NCI-H345 treated with DMSO at 0.1 percent for 48 hours (cell line): ENCODE results near the gene CAMK1D.

ENCODE experiments used
- DNase-seq: peaks from one replicate; lab custom pipeline; 2025; ENCODE audit not compliant: unreplicated experiment; lab: John Stamatoyannopoulos, UW

Gene CAMK1D

DNA sequence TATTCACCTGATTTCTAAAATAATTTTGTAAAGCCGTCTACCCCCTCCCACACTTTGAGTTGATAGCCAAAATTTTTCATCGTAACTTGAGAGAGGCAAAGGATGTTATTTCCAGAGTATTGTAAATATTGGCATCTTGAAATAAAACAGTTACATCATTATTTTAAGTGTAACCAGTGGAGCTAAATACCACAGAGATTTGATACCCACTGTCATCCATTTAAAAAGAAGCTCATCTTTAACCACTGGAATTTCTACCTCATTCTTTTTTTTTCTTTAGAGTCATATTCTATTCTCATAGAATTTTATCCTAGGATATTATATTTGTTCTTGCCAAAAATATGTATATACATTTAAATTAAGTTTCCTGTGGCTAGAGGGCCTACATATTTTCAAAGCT lies 48.6 kb downstream of the CAMK1D start:
- no peak for DNase-seq

DNA sequence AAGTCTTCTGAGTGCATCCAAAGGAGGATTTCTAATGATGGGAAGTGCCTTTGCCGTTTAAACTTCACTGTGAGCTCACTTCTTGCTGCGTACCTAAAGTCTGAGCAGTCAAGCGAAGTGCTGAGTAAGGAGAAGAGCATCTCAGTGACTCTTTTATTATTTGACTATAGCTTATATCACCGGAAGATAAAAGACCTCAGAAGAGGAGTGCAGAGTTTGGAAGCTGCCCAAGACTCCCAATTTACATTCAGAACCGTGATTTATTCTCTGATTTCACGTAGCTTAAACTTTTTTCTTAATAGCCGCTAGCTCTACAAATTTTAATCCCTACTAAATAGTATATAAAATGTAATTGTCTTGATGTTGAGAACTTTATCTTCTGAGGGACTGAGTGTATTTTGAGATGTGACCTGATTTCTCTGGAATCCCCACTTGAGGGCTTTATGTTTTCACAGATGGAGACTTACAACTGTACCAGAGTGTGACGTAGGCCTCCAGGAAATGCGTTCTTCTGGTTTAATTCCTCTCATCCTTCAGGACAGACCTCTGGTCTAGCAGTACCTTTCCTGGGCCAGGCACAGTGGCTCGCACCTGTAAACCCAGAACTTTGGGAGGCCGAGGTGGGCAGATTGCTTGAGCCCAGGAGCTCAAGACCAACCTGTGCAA lies 51.1 kb downstream of the CAMK1D start:
- no peak for DNase-seq

DNA sequence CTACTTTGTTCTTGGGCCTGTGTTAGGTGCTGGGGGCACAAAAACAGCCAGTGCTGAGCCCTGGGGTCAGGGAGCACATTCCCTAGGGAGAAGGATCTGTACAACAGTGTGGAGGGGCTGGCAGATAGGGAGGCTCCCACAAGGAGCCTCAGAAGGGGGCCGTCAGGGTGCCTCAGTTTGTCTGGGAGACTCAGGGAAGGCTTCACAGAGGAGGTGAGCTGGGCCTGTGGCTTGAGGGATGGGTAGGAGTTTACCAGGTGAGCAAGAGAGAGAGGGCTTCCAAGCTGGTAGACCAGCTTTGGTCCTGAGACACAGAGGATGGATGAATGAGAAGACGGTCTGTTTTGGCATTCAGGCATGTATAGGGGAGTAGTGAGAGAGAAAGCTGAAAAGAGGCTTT lies 52.1 kb downstream of the CAMK1D start:
- no peak for DNase-seq

DNA sequence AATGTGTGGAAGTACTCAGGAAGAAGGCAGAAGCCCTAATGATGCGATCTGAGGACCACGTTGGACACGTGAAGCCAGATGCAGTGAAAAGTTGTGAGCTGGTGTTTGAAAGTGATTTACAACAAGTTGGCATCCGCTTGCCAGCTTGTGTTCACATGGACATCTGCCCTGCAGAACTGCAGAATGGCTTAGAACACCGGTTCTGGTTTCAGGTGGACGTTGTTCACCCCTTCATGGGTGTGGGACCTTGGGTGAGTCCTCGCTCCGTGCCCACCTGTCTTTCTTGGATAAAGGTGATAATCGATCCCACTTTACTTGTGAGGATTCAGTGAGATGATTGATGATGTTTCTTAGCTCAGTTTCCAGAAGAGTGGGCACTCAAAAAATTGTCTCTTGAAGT lies 53.8 kb downstream of the CAMK1D start:
- no peak for DNase-seq

DNA sequence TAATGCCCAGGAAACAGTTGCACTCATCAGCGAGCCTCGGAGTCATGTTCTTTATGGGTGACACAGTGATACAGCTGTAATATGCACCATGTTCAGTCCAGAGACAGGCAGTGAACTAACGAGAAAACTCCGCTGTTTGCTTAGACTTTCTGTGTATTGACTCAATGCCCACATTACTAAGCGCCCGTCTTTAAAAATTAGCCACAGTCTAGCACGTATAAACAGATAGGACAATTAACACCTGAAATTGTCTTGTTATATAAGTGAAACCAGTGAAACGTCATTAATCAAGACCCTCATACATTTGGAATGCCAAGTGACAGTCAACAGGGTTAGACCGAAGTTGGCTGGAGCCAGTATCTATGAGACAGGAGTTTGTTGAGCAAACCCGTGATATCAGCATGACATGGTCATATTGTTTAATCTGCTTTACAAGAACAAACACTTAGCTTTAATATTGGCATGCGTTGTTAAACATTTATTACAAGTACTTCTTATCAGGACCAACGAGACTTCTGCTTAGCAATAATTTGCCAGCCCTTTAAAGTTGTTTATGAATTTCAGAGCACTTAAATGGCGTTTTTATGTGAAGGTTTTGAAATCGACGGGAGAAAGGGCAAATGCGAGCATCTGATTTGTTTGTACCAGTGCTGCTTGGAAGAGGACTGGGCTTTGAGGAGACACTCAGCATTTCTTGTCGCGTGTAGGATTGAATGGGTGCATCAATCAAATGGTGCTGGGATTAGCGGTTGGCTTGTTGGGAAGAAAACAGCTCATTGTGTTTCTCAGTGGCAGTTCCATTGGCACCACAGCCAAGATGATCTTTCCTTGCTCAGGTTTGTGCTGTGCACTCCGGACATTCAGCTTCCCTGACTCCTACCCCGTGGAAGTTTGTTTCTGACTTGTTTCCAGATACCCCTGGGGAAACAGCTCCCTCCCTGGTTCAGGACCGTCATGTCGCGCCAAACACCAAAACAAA lies 56.3 kb downstream of the CAMK1D start:
- DNase-seq = peak; percentile 24

DNA sequence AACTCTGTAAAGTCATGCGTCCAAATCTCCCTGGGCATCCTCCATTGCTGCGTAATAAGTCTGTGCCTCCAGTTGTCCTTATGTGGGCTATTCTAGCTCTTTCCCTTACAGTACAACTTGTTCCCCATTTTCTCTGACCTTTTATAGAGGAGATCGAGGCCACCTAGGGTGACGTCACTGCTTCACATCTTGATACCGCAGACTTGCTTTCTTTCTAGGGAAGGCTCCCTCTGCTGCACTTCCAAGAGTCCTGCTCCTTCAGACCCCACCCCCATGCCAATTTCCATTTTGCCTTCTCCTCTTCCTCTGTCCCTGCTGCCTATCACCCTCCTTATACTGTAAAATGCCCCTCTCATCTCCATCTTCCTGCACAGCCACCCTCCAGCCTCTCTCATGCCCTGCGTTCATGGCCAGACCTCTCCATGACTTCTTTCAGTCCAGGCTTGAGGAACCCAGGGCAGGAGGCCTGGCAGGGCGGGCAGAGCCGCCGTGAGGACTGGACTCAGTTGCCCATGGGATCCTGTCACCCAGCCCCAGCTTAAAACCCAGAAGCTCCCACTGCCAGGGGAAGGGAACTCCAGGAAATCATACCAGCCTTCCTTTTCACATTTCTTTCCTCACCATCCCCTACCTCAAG lies 57.5 kb downstream of the CAMK1D start:
- no peak for DNase-seq

DNA sequence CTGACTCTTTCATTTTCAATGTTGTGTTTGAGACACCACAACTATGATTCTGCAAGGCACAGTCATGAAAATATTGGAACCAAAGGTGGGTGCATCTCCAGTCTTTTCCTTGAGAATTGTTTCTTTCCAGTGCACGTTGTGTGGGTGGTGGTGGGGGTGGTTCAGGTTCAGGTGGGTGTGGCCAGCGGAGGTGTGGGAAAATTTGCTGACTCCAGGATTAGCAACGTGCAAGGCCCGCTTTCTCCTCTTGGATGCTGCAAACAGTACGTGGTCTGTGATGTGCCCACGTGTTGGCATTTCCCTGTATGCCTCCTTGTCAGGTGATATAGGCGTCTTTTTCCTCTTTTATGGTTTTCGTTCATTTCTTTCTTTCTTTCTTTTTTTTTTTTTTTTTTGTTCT lies 59.1 kb downstream of the CAMK1D start:
- no peak for DNase-seq

DNA sequence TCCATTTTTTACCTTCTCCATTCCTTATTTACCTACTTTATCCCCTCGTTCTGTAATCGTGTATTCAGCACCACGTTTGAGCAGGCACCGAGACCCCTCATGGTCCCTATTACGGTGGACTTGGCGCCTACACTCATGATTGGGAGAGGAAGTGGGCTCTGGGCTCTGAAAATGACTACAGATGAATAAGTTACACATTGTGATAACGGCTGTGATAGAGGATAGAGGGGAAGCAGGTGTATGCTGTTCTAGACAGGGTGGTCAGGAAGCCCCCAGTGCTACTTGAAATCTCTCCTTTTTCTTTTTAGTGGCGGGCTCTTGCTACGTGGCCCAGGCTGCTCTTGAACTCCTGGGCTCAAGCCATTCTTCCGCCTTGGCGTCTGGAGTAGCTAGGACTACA lies 59.8 kb downstream of the CAMK1D start:
- no peak for DNase-seq

DNA sequence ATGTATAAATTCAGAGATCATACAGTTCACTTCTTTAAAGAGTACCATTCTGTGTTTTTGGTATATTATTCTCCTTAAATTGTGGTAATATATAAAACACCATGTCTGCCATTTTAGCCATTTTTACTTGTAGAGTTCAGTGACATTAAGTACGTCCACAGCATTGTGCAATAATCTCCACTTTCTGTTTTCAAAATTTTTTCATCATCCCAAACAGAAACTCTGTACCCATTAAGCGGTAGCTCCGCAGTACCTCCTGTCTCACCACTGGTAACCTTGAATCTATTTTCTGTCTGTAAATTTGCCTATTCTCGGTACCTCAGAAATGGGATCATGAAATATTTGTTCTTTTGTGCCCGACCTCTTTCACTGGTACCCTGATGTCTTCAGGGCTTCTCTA lies 60.3 kb downstream of the CAMK1D start:
- DNase-seq = no peak

DNA sequence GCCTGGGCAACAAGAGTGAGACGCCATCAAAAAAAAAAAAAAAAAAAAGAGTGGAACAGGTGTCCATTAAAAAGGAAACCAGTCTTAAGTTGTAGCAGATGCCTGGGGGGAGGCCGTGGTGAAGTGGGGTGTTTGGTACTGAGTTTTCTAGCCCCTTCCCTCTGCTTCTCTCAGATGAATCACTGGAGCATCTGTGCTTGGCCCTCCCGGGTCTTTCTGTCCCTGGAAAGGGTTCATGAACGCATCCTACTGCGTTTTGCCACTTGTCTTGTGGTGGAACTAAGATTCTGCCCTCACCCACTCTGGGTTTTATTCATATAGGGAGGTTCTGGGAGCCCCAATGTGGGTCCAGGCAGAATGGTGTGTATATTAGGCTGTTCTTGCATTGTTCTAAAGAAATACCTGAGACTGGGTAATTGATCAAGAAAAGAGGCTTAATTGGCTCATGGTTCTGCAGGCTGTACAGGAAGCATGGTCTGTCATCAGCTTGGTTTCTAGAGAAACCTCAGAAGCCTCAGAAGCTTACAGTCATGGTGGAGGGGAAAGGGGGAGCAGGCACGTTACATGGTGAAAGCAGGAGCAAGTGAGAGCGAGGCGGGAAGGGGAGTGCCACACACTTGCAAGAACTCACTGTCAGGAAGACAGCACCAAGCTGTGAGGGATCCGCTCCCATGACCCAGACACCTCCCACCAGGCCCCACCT lies 63.5 kb downstream of the CAMK1D start:
- DNase-seq = no peak

DNA sequence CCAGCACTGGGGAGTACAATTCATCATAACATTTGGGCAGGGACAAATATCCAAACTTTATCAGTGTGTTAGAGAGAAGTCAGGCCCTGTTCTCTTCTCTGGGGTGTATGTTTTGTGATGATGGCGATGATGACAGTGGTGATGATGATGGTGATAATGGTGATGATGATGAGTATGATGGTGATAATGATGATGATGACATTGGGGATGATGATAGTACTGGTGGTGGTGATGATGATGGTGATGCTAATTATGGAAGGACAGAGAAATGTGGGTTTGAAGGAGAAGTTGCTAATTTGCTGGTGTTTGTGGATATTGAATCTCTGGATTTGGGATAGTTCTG lies 64.0 kb downstream of the CAMK1D start:
- no peak for DNase-seq

DNA sequence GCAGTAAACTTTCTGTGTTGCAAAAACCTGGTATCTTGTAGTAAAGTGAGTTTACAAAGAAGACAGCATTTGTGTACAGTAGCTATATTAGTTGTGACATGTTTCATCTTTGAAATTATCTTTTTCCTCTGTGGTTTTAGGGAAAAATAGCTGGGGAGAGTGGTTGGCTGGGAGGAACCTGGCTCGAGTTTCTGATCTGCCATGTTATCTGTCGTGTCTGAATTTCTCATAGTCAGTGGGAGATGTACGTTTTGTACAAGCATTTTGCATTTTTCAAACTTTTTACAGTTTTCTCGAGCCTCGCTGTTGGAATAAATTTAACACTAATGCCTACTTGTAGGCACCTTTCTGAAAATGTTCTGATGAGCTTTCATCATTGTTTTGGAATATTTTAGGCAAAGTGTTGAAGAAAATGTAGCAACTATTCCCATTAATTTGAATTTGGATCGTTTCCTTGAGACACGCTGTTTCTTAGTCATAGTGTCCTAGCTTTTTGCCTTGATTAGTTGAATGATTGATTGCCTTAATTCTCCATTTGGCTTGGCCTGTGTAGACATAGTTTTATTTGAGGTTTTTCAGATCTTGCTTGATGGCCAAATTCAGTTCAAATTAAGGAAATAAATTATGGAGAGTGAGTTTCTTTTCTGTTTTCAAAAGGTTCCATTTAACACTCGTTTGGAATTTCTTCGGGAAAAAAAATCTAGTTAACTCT lies 65.1 kb downstream of the CAMK1D start:
- no peak for DNase-seq

DNA sequence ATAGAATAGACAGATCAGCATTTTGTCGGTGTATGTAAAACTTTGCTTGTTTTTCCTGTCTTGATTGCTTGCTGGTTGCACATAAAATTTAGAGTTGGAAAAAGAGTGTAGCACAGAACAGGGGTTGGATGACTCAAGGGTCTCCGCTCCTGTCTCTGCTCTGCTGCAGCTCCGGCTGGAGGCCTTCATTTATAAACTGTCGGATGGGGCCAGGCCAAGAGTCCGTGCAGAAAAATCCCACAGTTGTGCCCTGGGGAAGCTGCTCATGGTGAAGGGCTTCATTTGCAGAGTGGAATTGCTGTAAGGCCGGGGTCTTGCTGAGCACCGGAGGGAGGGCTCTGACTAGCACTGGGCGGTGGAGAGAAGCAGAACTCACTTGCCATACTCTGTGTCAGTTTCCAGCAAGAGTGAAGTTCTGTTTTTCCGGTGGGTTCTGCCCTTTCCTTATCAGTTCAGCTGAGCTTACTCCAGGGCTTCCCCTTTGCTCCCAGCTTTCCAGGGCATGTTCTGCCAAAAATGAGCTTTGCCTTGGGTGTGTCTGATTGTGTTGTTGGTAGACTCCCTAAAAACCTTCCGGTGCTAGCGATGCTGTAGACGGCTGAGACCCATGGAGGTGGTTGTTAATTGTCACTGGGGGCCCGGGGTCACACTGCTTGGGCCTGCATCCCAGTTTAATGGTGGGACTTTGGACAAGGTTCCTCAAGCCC lies 67.2 kb downstream of the CAMK1D start:
- DNase-seq = no peak

DNA sequence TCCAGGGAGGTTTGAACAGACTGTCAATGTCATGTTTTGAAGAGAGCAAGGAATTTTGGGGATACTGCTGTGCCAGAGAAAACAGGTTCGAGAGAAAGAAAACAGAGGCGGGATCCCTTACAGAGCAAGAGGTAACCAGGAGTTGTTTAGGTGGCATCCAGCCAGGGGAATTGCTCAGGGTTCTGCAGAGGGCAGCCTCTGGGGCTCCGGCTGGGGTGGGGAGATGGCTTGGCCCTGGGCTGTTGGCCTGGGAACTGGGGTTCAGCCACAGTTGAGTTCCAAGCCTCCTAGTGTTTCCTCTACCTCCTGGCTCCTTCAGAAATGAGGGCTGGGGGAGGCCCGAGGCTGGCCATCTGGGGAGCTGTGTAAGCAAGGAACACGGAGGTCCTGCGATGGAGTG lies 68.0 kb downstream of the CAMK1D start:
- DNase-seq = no peak

DNA sequence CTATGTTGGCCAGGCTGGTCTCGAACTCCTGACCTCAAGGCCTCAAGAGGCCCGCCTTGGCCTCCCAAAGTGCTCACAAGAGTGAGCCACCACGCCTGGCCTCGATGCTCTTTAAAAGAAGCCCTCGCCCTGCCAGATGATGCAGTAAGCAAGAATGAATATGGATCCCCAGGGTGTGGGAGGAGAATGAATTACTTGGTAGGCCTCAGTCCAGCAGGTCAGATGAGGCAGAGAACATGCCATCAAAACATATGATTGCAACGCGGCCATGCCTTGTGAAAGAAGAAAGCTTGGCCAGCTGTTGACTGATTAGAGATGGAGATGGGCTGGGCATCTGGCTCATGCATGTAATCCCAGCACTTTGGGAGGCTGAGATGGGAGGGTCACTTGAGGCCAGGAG lies 68.7 kb downstream of the CAMK1D start:
- DNase-seq = no peak

DNA sequence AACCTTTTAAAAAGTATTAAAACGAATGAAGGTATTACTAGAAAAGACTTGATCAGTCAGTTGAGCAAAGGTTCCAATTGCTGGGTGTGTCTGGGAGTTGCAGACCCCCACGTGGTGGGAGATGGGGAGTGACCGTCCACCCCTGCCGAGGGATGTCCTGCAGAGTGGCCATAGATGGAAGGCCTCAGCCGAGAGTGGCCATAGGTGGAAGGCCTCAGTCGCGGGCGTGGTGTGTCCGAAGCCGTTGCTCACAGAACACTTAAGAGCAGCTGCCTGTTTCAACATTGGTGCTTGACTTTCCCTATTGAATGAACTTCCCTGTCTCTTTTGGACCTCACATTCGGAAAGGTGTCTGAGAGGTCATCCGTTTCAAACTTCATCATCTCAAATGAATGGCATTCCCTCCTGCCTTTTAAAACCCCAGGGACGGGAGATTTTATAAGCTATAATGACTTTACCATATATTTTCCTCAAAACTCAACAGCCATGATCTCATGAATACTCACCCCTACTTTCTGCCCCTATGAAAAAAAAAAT lies 69.4 kb downstream of the CAMK1D start:
- DNase-seq = no peak

DNA sequence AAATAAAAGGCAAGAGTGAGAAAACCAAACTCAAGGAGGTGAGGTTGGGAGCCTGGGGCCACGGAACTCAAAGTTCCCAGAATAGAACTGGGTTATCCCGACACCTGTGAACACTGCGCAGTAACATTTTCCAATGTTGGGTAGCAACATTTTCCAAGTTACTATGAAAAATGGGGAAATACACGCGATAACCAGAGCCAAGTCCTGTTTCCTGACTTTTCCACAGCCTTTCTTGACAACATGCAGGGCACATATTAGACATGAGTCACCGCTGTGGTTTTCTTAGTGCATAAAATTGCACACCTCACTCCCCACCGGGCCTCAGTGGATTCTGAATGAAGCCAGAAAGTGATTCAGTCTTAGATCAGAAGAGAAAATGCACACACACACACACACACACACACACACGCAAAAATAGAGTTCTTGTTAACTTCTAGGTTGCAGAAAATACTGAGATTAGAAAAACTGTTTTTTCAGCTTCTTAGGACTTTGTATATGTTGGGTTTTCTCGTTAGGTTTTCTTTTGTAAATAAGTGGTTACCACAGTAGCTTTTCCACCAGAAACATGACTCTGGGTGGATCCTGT lies 70.0 kb downstream of the CAMK1D start:
- no peak for DNase-seq

DNA sequence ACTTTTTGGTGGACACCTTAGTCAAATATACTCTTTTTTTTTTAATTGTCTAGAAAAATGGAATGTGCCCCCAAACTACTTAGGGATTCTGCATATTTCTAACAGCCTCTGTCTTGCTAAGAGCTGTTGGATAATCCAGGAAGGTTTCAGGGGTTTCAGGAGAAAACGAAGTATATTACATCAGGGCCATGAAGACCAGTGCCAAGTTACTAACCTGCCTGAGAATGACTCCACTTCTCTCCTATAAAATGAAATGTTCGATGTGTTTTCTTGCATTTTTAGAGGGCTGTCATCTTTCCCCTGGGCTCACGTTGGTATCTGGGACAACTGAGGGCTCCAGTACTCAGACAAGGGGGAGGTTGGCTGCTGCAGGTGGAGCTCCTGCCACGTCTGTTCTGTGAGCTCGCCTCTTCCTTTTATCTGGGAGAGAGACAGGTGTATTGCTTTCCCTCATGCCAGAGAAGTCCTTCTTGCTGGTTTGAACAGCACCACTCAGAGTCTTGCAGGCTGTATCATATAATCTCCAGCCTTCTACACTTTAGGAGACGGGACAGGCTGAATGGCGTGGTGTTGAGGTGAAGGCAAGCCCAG lies 71.3 kb downstream of the CAMK1D start:
- DNase-seq = no peak

DNA sequence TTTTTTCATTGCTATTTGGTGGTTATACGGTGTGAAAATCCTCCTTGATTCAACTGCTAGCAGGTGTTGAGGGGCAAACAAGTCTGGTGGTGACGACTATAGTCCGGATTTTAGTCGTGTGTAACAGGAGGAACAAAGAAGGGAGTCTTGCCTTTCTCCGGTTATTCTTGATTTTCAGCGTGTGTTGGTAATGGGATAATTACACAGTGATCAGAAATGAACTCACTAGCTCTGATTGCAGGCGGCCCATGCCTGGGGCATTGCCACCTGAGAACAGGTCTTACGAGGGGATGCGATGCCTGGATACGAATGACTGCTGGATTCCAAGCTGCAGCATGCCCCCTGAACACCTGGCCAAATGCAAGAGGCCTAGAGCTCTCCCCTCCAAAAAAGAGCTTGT lies 72.8 kb downstream of the CAMK1D start:
- DNase-seq = no peak
